Loucy (cell line): ENCODE data around the gene RAD50.

Experiments used
- EZH2phosphoT487 ChIP-seq: fragments of 200-600 bp; IDR thresholded peaks from 2 replicates; pipeline ENCODE4 v1.6.1; 2018; ENCODE audit warnings: antibody characterized with exemption, mild to moderate bottlenecking, moderate library complexity, borderline replicate concordance
- TF ChIP-seq, protein P1 (sequence below): fragments of 200-600 bp; sonication (generic); conservative IDR thresholded peaks from 2 replicates; pipeline ENCODE4 v1.5.1; 2014; ENCODE audit warnings: mild to moderate bottlenecking, antibody characterized with exemption, low read length

DNA sequence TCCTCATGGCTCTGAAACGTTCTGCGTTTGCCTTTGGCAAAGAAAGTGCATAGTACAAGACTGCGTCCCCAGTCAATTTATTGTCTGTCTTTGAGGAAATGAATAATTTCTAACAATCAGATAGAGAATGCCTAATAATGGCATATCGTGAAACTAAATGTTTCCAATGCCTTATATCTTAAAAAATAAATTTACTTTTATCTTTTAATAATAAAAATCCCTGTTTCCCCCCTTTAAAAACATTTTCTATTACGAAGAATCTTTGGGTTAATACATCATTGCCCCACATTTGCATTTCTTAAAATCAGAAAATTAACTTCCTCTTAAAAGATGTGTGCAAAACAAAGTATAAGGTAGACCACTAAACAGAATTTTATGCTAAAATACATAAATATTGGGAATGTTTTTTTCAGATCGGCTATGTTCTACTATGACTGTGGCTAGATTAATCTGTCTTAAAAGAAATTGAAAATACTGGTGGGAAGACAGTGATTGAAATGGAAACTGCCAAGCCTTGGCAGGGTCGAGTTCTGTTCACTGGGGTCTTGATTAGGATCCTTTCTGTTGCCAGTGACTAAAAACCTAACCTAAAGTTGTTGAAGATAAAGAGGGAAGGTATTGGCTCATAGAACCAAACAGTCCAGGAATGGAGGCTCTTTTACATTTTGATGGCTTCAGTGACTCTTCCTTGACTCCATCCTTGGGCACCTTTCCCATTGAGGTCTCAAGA is 13.1 kb upstream of the RAD50 start, which contains the start of gene IL5:
- no peak for TF ChIP-seq EZH2phosphoT487
- TF ChIP-seq, protein P1, sequence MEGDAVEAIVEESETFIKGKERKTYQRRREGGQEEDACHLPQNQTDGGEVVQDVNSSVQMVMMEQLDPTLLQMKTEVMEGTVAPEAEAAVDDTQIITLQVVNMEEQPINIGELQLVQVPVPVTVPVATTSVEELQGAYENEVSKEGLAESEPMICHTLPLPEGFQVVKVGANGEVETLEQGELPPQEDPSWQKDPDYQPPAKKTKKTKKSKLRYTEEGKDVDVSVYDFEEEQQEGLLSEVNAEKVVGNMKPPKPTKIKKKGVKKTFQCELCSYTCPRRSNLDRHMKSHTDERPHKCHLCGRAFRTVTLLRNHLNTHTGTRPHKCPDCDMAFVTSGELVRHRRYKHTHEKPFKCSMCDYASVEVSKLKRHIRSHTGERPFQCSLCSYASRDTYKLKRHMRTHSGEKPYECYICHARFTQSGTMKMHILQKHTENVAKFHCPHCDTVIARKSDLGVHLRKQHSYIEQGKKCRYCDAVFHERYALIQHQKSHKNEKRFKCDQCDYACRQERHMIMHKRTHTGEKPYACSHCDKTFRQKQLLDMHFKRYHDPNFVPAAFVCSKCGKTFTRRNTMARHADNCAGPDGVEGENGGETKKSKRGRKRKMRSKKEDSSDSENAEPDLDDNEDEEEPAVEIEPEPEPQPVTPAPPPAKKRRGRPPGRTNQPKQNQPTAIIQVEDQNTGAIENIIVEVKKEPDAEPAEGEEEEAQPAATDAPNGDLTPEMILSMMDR: no peak
